GM18511 (cell line): ENCODE results near the gene MTERF1.
A peak's percentile ranks its signal among the peaks of the same experiment; 100 is the strongest.
"Not testable (repeated sequence)": the region's sequence is repeated elsewhere in the genome, so short reads cannot be mapped to it uniquely, and the experiment has no call there.

Experiments used
- ATAC-seq: cut with Tn5 transposase; IDR thresholded peaks from one replicate; pipeline ENCODE4 v1.9.1; 2021; ENCODE audit warnings: mild to moderate bottlenecking, moderate library complexity; ENCODE audit not compliant: unreplicated experiment

Gene MTERF1

GRCh38 chr7:91880413-91881241, at the start of gene MTERF1:
TSS of gene MTERF1 (minus strand) at chr7:91880702. CDS start at chr7:91880083, 619 bp downstream.
- ATAC-seq, result peak; percentile 100

- ATAC-seq, result peak; percentile 95
These were observed 49.0 kb upstream of the MTERF1 start for GRCh38 chr7:91929463-91929862.

GRCh38 chr7:91927912-91928311, 47.4 kb upstream of the MTERF1 start:
- no peak for ATAC-seq

- ATAC-seq, result no peak
These were observed 42.4 kb upstream of the MTERF1 start for GRCh38 chr7:91922857-91923256.

GRCh38 chr7:91918356-91918755, 37.9 kb upstream of the MTERF1 start:
- no peak for ATAC-seq

GRCh38 chr7:91916051-91916440, 35.5 kb upstream of the MTERF1 start:
- no peak for ATAC-seq

- no peak for ATAC-seq
These were observed 35.0 kb upstream of the MTERF1 start for GRCh38 chr7:91915401-91916050.

- no peak for ATAC-seq
These were observed 33.1 kb upstream of the MTERF1 start for GRCh38 chr7:91913612-91914011.

GRCh38 chr7:91912494-91912893, 32.0 kb upstream of the MTERF1 start:
- ATAC-seq, result no peak

GRCh38 chr7:91911121-91911520, 30.6 kb upstream of the MTERF1 start:
- ATAC-seq, result no peak

- no peak for ATAC-seq
These were observed 29.7 kb upstream of the MTERF1 start for GRCh38 chr7:91910171-91910570.

- ATAC-seq, result no peak
These were observed 19.1 kb upstream of the MTERF1 start for GRCh38 chr7:91899563-91899962.

GRCh38 chr7:91898240-91898992, 17.9 kb upstream of the MTERF1 start:
- no peak for ATAC-seq

- no peak for ATAC-seq
These were observed 14.4 kb upstream of the MTERF1 start for GRCh38 chr7:91894781-91895480.

GRCh38 chr7:91893699-91894098, 13.2 kb upstream of the MTERF1 start:
- not testable (repeated sequence) for ATAC-seq

GRCh38 chr7:91892821-91893340, 12.4 kb upstream of the MTERF1 start:
- ATAC-seq, result no peak

- ATAC-seq, result no peak
These were observed 11.7 kb upstream of the MTERF1 start for GRCh38 chr7:91892099-91892705.

- ATAC-seq, result not testable (repeated sequence)
These were observed 8.0 kb upstream of the MTERF1 start for GRCh38 chr7:91888271-91889175.
